BE2C (cell line): ENCODE data around the gene CIRBP.

Source experiments
- DNase-seq: peaks from one replicate; pipeline ENCODE4 v3.0.0-alpha.2; 2020
- H3K27me3 ChIP-seq: fragments of 250-450 bp; sonication (Bioruptor Pico); 2 replicates; pipeline ENCODE4 v1.5.1; 2020; ENCODE audit warnings: mild to moderate bottlenecking
- H3K36me3 ChIP-seq: fragments of 250-450 bp; sonication (Bioruptor Pico); 2 replicates; pipeline ENCODE4 v1.5.1; 2020; ENCODE audit warnings: mild to moderate bottlenecking
- H3K4me1 ChIP-seq: fragments of 250-450 bp; sonication (Bioruptor Pico); 2 replicates; pipeline ENCODE4 v1.5.1; 2020
- H3K4me3 ChIP-seq: 2 replicates; pipeline ENCODE4 v1.5.1; 2011; ENCODE audit warnings: low read depth, low read length
- H3K9me3 ChIP-seq: fragments of 250-450 bp; sonication (Bioruptor Pico); 2 replicates; pipeline ENCODE4 v1.5.1; 2020
- TF ChIP-seq, protein P1 (sequence below): IDR thresholded peaks from 2 replicates; pipeline ENCODE4 v1.5.1; 2012; ENCODE audit warnings: mild to moderate bottlenecking, low read depth, low read length

The CIRBP gene

DNA sequence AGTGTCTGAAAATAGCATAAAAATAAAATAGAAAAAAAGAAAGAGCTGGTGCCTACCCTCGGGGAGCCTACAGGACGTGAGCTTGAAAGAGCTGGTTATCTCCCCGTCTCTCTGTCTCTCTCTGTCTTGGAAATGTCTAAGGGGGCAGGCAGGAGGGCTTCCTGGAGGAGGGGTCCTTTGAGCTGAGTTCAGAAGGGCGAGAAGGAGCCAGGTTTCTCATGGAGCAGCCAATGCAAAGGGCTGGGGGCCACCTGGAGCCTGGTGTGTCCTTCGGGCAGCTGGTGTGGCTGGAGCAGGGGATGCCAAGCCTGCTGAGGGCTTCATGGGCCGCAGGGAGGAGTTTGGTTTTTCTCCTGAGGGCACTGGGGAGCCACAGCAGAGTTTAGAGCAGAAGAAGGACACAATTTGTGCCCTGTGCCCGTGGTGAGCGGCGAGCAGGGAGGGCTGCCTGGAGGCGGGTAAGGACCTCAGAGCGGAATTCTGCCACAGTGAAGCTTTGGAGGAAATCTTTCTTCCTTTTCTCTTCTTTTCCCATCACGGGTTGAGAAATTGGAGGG, 55.2 kb downstream of the CIRBP start:
- H3K27me3 ChIP-seq: no peaks in the 10 kb centered on the region; the same call in 1 of the 2 replicates
- no peaks in the 10 kb centered on the region for H3K36me3 ChIP-seq
- TF ChIP-seq, protein P1, sequence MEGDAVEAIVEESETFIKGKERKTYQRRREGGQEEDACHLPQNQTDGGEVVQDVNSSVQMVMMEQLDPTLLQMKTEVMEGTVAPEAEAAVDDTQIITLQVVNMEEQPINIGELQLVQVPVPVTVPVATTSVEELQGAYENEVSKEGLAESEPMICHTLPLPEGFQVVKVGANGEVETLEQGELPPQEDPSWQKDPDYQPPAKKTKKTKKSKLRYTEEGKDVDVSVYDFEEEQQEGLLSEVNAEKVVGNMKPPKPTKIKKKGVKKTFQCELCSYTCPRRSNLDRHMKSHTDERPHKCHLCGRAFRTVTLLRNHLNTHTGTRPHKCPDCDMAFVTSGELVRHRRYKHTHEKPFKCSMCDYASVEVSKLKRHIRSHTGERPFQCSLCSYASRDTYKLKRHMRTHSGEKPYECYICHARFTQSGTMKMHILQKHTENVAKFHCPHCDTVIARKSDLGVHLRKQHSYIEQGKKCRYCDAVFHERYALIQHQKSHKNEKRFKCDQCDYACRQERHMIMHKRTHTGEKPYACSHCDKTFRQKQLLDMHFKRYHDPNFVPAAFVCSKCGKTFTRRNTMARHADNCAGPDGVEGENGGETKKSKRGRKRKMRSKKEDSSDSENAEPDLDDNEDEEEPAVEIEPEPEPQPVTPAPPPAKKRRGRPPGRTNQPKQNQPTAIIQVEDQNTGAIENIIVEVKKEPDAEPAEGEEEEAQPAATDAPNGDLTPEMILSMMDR: no peak
- H3K9me3 ChIP-seq: no peaks in the 10 kb centered on the region
- H3K4me3 ChIP-seq: no peak overlapping the region; the same call in 1 of the 2 replicates
- no peak for DNase-seq
- no peaks in the 10 kb centered on the region for H3K4me1 ChIP-seq
